ENCODE measurements around the gene CSTPP1.
A peak's percentile ranks its signal among the peaks of the same experiment; 100 is the strongest.

Gene CSTPP1

DNA sequence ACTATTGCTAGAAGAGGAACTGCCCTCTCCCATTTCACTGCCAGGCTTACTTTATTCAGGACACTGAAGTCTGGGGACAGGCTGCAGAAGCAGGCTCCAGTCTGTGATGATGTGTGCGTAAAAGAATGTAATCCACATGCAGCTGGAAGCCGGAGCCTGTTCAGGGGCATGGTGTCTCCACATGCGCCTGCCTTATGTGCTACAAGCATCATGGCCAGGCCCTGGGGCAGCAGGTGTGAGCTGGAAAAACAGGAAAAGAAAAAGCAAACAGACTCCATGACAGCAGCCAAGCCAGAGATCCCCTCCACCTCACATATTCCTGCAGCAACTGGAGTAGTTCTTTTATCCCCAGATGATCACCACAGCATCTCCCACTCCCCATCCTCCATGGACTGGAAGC, 206.8 kb downstream of the CSTPP1 start:
- Histone ChIP-seq H3K27me3 (ENCODE audit: low read depth) (no peaks in the 10 kb centered on the region), H3K4me1 (no peaks in the 10 kb centered on the region), H3K4me3 (no peak overlapping the region), H3K36me3 (replicated peaks) (no peaks in the 10 kb centered on the region), H3K9me3 (no peaks in the 10 kb centered on the region)
- in situ Hi-C loops (cut with MboI; ENCODE audit: low sequenced_read_pairs): no loop called here
- DNase-seq (ENCODE audit: low spot score in 2 of 2): no peak

DNA sequence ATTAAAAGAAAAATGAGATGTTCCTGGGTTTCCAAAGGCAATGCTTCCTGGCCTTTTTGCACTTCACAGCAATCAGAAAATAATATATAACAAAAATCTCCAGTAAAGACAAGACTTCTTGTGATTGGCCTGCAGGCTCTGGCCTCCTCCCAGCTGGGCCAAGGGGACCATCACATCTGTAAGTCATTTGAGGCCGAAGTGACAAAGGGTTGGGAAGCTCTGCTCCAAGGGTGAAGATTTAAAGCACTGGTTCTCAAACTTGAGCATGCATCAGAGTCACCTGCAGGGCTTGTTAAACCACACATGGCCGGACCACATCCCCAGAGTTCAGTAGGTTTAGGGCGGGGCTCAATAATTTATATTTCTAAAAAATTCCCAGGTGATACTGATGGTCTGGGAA, 208.0 kb downstream of the CSTPP1 start:
- no peaks in the 10 kb centered on the region for H3K27me3 ChIP-seq (ENCODE audit: low read depth)
- H3K4me1 ChIP-seq: no peaks in the 10 kb centered on the region
- no peaks in the 10 kb centered on the region for H3K36me3 ChIP-seq (replicated peaks)
- no peaks in the 10 kb centered on the region for H3K9me3 ChIP-seq
- DNase-seq (ENCODE audit: low spot score in 2 of 2): no peak
- H3K4me3 ChIP-seq: no peak overlapping the region
- in situ Hi-C loops (cut with MboI; ENCODE audit: low sequenced_read_pairs): no loop called here

DNA sequence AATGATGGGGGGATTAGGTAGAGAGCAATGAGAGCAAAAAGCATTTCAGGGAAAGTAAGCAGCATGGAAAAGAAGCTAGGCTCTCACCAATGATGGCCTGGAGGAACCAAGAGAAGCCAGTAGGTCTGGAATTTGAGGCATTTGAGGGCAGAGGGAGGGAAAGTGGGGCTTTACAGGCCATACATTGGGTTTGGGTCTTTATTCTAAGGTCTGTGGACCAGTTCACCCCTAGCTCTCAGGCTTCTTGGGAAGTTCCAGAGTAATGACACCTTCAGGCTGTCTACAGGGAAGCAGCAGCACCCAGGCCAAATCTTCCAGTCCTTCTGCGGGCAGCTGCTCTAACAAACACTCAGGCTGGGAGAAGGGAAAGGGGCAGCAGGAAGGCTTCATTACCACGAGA, 210.7 kb downstream of the CSTPP1 start:
- H3K9me3 ChIP-seq: no peaks in the 10 kb centered on the region
- H3K36me3 ChIP-seq (replicated peaks): no peaks in the 10 kb centered on the region
- no peaks in the 10 kb centered on the region for H3K27me3 ChIP-seq (ENCODE audit: low read depth)
- H3K4me3 ChIP-seq: no peak overlapping the region
- in situ Hi-C loops (cut with MboI; ENCODE audit: low sequenced_read_pairs): no loop called here
- DNase-seq (ENCODE audit: low spot score in 2 of 2): no peak
- H3K4me1 ChIP-seq: no peaks in the 10 kb centered on the region

DNA sequence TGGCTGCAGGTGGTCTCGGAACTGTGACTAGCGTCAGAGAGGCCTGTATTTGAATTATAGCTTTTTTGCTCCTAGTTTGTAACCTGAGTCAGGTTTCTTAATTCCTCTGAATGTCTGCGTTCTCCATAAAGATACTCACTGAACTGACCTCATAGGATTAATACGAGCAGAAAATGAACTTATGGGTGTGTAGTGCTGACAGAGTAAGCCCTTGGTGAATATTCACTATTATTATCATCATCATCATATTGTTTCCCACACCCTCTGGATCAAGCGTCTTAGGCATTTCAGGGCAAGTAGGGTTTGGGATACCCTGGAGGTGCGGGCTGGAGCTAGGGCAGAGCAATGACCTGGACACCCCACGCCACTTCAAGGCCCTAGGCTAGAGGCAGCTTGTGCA, 211.1 kb downstream of the CSTPP1 start:
- Histone ChIP-seq H3K9me3 (no peaks in the 10 kb centered on the region), H3K27me3 (ENCODE audit: low read depth) (no peaks in the 10 kb centered on the region), H3K4me3 (no peak overlapping the region), H3K36me3 (replicated peaks) (no peaks in the 10 kb centered on the region), H3K4me1 (no peaks in the 10 kb centered on the region)
- in situ Hi-C loops (cut with MboI; ENCODE audit: low sequenced_read_pairs): no loop called here
- DNase-seq (ENCODE audit: low spot score in 2 of 2): no peak

DNA sequence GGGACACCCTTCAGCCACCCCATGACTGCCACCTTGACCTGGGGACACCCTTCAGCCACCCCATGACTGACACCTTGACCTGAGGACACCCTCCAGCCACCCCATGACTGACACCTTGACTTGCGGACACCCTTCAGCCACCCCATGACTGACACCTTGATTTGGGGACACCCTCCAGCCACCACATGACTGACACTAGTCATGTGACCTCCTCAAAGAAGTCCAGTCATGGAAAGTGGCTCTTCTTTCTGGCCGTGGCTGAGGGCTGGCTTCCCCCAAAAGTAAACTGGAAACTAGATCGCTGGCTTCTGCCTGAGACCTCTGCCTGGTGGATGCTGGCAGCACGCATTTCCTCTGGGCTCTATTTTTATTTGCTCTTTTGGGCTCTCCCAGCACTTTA, 211.7 kb downstream of the CSTPP1 start:
- Histone ChIP-seq H3K36me3 (replicated peaks) (no peaks in the 10 kb centered on the region), H3K9me3 (no peaks in the 10 kb centered on the region), H3K4me1 (no peaks in the 10 kb centered on the region), H3K4me3 (no peak overlapping the region), H3K27me3 (ENCODE audit: low read depth) (no peaks in the 10 kb centered on the region)
- in situ Hi-C loops (cut with MboI; ENCODE audit: low sequenced_read_pairs): no loop called here
- no peak for DNase-seq (ENCODE audit: low spot score in 2 of 2)

DNA sequence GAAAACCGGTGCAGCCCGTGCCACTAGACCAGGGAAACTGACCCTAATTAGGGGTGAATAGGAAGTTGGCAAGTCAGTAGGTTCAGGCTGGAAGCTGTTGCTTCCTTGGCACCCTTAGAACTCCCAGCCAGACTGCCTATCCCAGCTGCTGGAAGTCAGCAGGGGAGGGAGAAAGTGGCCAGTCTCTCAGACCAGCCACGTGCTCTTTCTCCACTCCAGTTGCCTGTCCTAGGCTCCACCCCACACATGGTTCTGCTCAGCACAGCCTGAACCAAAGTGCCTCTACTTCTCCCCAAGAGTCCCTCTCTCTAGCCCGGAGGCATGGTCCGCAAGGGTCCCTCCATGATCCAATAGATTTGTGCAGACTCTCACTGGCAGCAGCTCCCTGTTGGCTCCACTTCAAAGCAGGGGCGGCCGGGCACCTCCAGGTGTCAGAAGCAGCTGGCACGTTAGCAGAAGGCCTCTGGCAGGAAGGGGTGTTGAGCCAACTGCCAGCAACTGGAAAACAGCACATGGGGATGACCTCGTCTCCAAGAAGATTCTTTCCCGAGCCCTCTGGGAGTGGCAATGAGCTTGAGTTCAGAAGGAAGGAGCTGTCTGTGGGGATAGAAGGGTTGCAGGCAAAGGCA, 212.5 kb downstream of the CSTPP1 start:
- Histone ChIP-seq H3K36me3 (replicated peaks) (no peaks in the 10 kb centered on the region), H3K4me3 (no peak overlapping the region), H3K4me1 (no peaks in the 10 kb centered on the region), H3K9me3 (no peaks in the 10 kb centered on the region), H3K27me3 (ENCODE audit: low read depth) (no peaks in the 10 kb centered on the region)
- in situ Hi-C loops (cut with MboI; ENCODE audit: low sequenced_read_pairs): no loop called here
- no peak for DNase-seq (ENCODE audit: low spot score in 2 of 2)

DNA sequence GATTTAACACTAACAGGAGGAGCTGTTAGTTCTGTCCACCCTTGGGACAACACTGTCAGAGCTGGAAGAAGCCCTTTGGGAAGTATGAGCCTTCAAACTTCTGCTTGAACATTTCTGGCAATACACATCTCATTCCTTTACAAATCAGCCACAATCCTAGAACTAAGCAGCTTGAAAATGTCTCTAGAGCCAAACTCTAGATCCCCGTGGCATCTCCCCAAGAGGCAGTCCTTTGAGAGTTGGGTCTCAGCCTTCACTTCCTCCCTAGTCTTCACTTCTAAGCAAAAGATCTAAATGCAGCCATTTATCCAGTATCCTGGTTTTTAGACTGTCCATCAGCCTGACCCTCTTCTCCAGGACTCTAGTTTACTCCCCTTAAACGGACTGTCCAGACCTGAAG, 213.2 kb downstream of the CSTPP1 start:
- in situ Hi-C loops (cut with MboI; ENCODE audit: low sequenced_read_pairs): loop anchor here (10.0 kb wide), 1 partner anchor 235 kb away; the partner anchor contains the start of gene LRP4
- no peak for DNase-seq (ENCODE audit: low spot score in 2 of 2)
- no peak overlapping the region for H3K4me3 ChIP-seq
- H3K36me3 ChIP-seq (replicated peaks): no peaks in the 10 kb centered on the region
- no peaks in the 10 kb centered on the region for H3K4me1 ChIP-seq
- H3K9me3 ChIP-seq: no peaks in the 10 kb centered on the region
- H3K27me3 ChIP-seq (ENCODE audit: low read depth): no peaks in the 10 kb centered on the region

DNA sequence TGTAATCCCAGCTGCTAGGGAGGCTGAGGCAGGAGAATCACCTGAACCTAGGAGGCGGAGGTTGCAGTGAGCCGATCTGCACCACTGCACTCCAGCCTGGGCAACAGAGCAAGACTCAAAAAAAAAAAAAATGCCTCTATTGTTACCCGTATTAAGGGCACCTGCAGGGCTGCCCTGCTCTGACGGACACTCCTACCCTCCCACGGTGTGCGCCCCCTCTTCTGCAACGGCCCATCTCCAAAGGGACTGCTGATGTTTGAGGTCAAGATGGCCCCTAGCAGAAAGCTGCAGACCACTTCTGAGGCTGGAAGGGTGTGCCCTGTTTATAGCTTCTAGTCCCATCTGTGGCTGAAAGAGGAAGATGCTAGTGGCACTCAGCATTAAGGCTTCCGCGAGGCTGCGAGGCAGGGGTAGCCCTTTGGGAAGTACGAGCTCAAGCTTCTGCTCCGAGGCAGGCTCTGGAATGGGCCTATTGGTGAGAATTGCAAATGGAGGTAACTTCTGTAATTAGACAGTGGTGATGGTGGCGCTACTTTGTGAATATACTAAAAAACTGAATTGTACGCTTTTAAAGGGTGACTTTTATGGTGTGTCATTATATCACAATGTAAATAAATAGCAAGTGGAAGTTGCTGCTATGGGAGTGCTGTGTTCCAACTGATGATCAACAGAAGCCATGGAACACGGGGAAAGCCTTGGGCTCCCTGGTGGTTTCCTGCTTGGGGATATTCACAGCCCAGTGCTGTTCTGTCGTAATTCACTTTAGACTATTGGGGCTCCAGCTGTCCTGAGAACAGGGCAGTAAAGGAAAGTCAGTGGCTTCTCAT, 215.8 kb downstream of the CSTPP1 start:
- Histone ChIP-seq H3K4me1 (no peaks in the 10 kb centered on the region), H3K36me3 (replicated peaks) (no peaks in the 10 kb centered on the region), H3K9me3 (no peaks in the 10 kb centered on the region), H3K4me3 (no peak overlapping the region), H3K27me3 (ENCODE audit: low read depth) (no peaks in the 10 kb centered on the region)
- in situ Hi-C loops (cut with MboI; ENCODE audit: low sequenced_read_pairs): loop anchor here (10.0 kb wide), 1 partner anchor 238 kb away; the partner anchor contains the start of gene LRP4
- DNase-seq (ENCODE audit: low spot score in 2 of 2): no peak

DNA sequence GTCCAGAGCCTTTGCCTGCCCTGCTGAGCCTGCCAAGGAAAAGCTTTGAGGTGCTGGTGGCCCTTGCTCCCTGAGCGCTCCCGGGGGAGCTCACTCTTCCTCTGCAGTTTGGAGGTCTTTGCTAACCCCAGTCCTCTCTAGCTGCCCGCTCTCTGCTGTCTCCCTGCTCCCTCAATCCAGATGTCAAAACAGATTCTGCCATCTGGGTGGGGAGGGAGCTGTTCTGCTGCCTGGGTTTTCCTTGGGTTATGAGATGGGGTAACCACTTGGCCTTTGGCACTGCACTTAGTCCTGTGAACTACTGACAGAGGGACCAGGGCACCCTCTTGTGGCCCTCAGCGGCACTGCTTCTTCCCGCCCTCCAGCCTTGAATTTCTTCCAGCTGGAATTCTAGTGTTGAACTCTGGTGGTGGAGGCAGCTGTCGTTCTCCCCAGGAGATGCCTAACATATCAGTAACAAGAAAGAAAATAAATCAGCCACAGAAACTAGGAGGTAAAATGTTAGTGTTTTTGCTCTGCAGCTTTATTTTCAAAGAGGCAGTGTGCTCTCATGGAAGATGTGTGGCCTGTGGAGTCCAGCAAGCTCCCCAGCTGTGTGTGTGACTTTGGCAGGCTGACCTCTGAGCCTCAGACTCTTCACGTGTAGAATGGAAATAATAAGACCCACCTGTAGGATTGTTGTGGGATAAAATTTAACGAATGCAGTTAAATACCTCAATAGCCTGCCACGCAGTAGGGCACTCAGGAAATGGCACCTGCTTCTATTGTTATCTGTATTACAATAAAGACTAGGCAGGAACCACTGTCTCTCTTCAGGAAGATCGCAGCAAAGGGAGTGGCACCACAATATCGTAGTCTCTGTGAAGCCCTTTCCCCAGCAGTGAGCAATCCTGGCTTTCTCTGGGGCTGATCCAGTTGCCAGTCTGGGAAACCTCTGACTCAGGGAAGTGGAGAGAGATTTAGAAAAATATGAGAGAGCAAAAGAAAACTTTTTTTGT, 216.7 kb downstream of the CSTPP1 start:
- in situ Hi-C loops (cut with MboI; ENCODE audit: low sequenced_read_pairs): loop anchor here (10.0 kb wide), 1 partner anchor 238 kb away; the partner anchor contains the start of gene LRP4
- peak; percentile 66 to 88 for DNase-seq (ENCODE audit: low spot score in 2 of 2)

DNA sequence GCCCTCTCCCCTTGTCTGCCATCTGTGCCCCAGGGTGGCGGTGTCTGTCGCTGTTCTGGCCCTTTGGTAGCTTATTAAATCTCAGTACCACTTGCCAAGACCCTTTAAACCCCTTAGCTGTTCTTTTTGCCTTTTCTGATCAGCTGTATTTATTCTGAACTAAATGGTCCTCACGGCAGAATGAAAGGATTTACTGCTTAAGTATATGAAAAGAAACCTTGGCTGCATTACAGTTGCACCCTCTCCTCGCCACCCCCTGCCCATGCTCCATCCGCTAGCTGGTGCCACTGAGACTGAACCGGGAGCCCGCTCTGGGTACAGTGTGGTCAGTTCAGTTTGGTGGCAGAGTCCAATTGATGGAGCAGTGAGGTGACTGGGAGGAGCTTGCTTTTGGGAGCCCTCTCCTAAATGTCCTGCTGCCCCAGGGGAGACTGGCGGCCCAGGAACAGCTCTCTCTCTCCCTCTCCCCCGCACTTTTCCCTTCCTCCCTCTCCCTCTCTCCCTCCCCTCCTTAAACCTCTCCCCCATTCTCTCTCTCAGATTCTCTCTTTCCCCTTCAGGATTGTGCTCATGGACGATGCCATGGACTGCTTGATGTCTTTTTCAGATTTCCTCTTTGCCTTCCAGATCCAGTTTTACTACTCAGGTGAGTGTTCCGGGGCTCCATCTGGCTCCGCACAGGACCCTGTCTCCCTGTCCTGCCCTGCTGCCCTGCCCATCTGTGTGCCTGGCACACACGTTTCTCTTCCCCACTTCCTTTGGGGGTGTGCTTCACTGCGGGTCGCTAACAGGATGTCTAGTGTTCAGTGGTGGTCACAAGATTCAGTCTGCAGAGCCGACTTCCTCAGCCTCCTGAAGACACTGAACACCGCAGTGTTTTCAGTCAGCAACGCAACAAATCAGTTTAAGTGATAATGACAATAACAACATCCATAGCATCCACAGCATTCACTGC, 218.3 kb downstream of the CSTPP1 start:
- Histone ChIP-seq H3K27me3 (ENCODE audit: low read depth) (no peaks in the 10 kb centered on the region), H3K4me1 (no peaks in the 10 kb centered on the region), H3K9me3 (no peaks in the 10 kb centered on the region), H3K4me3 (no peak overlapping the region), H3K36me3 (replicated peaks) (no peaks in the 10 kb centered on the region)
- DNase-seq (ENCODE audit: low spot score in 2 of 2): no peak
- in situ Hi-C loops (cut with MboI; ENCODE audit: low sequenced_read_pairs): loop anchor here (10.0 kb wide), 1 partner anchor 240 kb away; the partner anchor contains the start of gene LRP4

More for the DNA sequence above, 216.7 kb downstream of the CSTPP1 start:
- Histone ChIP-seq H3K4me1 (no peaks in the 10 kb centered on the region), H3K4me3 (no peak overlapping the region), H3K9me3 (no peaks in the 10 kb centered on the region), H3K36me3 (replicated peaks) (no peaks in the 10 kb centered on the region), H3K27me3 (ENCODE audit: low read depth) (no peaks in the 10 kb centered on the region)

DNA sequence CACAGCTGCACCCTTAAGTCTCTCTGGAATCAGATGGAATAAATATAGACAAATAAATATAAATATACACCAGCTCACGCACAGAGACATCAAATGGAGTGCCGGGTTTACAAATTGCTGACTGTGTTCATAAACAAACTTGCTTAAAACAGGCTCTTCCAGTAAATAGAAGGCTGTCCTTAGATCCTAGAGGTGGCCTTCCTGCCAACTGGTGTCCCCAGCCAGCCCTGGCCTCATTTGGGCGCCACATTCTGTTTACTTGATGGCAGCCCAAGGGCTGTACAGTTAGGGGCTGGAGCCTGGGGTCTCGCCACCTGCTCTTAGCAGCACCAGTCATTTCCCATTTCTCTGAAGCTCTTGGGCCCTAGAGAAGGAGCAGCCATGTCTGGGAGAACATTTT, 219.3 kb downstream of the CSTPP1 start:
- Histone ChIP-seq H3K27me3 (ENCODE audit: low read depth) (no peaks in the 10 kb centered on the region), H3K4me3 (no peak overlapping the region), H3K4me1 (no peaks in the 10 kb centered on the region), H3K9me3 (no peaks in the 10 kb centered on the region), H3K36me3 (replicated peaks) (0 out of 2 replicates have a peak, but pooled peaks cover under 1% of the 10 kb centered on the region)
- DNase-seq (ENCODE audit: low spot score in 2 of 2): no peak
- in situ Hi-C loops (cut with MboI; ENCODE audit: low sequenced_read_pairs): loop anchor here (10.0 kb wide), 1 partner anchor 241 kb away; the partner anchor contains the start of gene LRP4

DNA sequence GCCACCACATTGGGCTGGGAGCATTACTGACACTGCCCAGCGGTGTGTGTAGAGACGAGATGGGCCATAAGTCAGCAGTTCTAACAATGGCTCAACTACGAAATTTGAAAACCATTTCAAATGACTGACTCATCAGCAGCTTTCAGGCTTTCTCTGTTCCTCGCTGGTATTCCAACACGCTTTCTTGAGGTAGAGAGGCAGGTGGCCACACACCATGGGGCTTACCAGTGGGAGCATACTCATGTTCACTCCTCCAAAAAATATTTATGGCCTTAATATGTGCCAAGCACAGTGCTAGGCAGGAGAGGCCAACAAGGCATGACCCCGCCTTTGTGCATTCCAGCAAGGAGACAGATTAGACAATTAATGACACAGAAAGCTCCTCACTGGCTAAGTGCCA, 219.8 kb downstream of the CSTPP1 start:
- Histone ChIP-seq H3K9me3 (no peaks in the 10 kb centered on the region), H3K36me3 (replicated peaks) (peaks cover 5% of the 10 kb centered on the region; the same call in 1 of the 2 replicates), H3K4me3 (no peak overlapping the region), H3K27me3 (ENCODE audit: low read depth) (no peaks in the 10 kb centered on the region), H3K4me1 (no peaks in the 10 kb centered on the region)
- no peak for DNase-seq (ENCODE audit: low spot score in 2 of 2)
- in situ Hi-C loops (cut with MboI; ENCODE audit: low sequenced_read_pairs): loop anchor here (10.0 kb wide), 1 partner anchor 242 kb away; the partner anchor contains the start of gene LRP4

All from HAP-1 (cell line).